SK-N-MC (cell line): Measurements from ENCODE around the gene C3orf70.

Source experiments
- EZH2 ChIP-seq: fragments of 200-600 bp; sonication (generic); IDR thresholded peaks from one replicate; pipeline ENCODE4 v1.6.1; 2017; ENCODE audit warnings: antibody characterized with exemption
- POLR2AphosphoS5 ChIP-seq: IDR thresholded peaks from 2 replicates; pipeline ENCODE4 v1.6.1; 2012; ENCODE audit warnings: mild to moderate bottlenecking, low read depth, low read length, borderline replicate concordance

GRCh38 chr3:185069037-185070030, 83.5 kb downstream of the C3orf70 start:
- no peak for TF ChIP-seq POLR2AphosphoS5
- no peak for TF ChIP-seq EZH2
